GM18502 (cell line): ENCODE measurements around the gene SDR39U1.
"Not testable (repeated sequence)": the region's sequence is repeated elsewhere in the genome, so short reads cannot be mapped to it uniquely, and the experiment has no call there.

Experiments used
- ATAC-seq: cut with Tn5 transposase; IDR thresholded peaks from one replicate; pipeline ENCODE4 v1.9.1; 2021; ENCODE audit warnings: mild to moderate bottlenecking; ENCODE audit not compliant: unreplicated experiment, poor library complexity

The SDR39U1 gene

DNA sequence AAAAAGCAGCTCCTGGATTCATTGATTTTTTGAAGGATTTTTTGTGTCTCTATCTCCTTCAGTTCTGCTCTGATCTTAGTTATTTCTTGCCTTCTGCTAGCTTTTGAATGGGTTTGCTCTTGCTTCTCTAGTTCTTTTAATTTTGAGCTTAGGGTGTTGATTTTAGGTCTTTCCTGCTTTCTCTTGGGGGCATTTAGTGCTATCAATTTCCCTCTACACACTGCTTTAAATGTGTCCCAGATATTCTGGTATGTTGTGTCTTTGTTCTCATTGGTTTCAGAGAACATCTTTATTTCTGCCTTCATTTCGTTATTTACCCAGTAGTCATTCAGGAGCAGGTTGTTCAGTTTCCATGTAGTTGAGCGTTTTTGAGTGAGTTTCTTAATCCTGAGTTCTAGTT lies 8.3 kb upstream of the SDR39U1 start:
- not testable (repeated sequence) for ATAC-seq

DNA sequence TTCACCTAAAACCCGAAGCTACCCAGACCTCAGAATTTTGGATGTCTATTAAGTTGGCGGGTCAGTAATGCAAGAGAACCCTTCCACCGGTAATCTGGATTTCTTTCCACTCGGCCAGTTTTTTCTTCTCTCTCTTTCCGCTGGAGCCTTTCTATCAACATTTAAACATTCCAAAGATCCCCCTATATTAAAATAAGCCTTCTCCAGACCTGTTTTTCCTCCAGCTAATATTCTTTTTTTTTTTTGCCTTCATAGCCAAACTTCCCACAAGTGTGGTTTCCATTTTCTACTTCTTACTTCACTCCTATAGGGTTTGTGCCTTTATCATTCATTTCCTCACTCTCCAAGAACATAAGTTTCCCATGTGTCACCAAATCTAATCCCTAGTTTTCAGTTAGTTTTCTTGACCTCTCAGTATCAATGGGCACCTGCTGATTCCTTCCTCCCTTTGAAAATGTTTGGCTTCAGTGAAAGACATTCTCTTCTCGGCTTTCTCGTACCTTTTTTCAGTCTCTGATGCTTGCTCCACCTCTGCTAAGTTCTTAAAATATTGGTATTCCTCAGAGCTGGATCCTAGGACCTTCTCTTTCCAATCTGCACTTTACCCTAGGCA lies 583 bp upstream of the SDR39U1 start:
- ATAC-seq = no peak

DNA sequence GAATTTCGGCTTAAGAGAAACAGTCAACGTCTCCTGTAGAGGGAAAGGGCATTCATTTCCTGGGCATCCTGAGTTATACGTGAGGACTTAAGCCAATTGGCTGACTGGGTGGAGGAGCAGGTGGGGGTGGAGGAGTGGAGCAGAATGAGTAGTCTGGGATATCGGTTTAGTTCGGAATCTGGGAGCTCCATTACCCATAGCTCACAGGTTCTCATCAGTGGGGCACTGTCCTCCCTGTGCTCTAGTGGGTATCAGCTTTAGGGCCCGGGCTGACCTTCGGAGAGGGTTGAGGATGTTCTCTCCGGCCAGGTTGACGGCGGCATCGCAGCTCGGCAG lies 704 bp downstream of the SDR39U1 start:
- ATAC-seq = no peak

DNA sequence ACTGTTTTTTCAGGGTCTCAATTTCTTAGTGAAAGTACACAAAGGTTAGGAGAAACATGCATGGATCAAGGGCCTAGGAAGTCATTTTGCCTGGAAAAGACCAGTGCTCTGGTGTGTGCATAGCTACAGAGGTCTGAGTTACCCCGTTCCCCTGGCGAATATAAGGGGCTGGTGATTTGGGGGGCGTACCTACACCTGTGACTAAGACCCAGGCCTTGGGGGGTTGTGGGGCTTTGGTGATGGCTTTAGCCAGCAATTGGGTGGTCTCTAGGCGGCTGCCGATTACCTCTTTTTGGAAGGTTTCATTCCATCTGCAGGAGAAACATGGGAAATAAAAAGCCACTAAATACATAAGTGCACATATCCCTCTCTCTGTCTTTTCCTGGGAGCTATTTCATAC lies 1.1 kb downstream of the SDR39U1 start:
- no peak for ATAC-seq

DNA sequence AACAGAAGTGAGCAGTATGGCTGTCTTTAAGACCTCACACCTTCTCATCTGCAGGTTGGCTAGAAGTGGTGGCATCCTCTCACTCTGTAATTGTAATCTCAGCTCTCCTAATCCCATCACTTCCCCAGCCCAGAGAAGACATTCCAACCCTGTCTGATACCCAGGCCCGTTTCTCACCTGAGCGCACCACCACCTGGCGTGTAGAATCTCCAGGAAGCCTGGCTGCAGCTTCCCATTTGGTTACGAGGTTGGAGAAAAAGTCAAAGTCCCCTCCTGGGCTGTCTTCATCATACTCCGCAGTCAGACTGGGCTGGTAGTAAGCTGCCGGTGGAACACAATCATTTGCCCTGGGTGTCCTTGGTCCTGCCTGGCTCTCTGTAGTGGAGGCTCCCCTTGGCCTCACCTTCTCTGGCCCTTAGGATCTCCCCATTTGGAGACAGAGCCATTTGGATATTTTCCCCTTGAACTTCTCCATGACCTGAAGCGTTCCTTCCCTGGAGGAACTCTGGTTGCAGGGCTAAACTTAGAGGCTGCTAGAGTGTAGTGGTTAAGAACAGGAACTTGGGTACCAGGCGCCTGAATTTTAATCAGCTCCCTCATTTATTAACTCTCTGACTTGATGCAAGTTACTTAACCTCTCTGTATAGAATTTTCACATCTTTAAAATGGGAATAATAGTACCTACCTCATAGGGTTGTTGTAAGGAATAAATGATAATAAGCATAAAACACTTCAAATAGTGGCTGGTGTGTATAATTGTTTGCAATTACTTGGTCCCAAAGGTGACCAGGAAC lies 1.8 kb downstream of the SDR39U1 start:
- ATAC-seq = no peak

DNA sequence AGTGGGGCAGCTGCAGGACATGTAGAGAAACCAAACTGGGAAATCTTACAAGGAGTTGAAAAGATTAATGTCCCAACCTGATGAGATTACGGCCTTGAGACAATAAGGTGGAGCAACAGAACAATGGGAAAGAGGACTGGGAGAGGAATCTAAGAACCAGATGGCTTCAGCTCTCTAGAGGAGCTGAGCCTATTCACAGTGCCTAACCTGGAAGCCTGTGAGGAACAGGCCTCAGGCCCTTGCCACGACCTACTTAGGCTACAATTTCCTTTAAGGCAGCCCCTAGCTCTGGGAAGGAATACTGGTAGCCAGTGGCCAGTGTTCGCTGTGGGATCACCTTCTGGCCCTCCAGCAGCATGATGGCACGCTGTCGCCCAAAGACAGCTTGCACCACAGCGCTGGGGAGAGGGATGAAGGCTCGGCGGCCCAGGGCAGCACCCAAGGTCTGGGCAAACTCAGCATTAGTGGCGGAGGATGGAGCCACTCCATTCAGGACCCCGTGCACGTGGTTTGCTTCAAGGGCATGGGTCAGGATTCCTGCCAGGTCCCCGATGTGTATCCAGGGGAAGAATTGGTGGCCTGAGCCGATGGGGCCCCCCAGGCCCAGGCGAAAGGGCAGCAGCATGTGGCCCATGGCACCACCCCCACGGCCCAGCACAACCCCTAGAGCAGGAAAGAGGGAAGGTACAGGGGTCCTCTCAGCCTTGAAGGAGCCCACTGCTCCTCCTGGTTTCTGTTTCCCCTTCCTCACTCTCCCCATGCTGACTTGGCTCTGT lies 2.6 kb downstream of the SDR39U1 start:
- ATAC-seq = no peak

DNA sequence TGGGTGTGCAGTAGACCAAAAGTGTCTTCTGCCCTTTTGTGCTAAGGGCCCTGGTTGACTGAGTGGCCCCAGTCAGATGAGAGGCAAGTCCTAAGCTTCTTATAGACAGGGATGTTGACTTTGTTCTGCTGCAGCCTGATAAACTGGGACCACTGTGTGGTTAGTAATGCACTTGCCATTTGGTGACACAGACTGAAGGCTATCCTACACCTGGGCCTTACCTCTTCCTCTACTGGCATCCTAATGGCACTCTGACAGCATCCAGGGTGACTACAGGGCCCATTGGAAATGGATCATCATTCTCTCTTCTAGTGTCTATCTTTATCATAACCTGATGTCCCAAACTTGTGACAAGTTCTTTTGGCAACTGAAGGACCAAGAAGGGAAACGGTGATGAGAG lies 3.3 kb downstream of the SDR39U1 start:
- no peak for ATAC-seq

DNA sequence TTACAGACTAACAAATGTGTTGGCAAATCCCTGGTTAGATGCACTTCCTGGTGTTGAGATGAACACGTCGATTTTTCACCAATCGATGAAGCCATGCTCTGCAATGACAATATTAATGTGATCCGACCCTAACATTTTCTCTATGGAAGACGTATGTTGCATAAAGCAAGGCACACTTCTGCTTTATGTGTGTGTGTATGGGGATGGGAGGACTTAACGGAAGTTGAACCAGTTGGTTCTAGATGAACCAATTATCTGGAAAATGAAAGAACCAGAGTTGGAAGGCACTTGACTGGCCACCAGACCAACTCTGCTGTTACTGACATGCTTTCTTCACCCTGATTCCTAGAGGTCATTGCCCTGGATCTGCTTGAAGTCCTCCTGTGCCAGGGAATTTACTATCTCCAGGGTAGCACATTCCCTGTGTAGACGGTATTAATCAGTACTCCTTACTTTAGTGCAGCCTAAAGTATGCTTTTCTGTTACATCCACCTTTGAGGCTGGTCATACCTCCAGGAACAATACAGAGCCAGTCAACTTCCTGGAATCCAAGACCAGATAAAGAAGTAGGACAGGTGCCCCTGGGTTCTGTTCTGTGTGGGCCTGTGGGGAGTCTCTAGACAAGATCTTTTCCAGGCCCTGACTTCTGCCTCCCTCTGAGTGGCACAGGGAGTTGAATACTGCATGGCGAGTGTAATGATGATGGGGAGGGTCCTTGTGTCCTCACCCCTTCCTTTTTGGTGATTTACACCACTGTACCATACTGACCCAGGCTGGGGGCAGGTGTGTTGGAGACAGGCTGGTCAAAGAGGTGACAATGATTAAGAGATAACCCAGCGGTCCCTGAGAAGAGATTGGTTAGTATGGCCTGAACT lies 4.1 kb downstream of the SDR39U1 start:
- ATAC-seq = no peak

DNA sequence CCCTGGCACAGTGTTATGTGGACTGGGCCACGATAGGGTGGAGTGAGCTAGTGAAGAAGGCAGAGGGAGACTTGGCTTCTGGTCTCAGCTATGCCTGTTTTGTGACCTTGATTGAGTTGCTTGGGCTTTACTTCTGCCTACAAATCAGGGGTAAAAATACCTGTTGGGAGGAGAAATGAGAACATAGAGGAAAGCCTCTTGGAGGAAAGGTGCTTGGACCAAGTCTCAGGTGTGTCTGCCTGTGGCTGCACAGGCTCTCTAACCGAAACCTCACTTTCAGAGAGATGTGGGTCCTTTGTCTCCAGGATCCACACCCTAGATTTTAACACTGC lies 4.9 kb downstream of the SDR39U1 start:
- ATAC-seq = no peak

DNA sequence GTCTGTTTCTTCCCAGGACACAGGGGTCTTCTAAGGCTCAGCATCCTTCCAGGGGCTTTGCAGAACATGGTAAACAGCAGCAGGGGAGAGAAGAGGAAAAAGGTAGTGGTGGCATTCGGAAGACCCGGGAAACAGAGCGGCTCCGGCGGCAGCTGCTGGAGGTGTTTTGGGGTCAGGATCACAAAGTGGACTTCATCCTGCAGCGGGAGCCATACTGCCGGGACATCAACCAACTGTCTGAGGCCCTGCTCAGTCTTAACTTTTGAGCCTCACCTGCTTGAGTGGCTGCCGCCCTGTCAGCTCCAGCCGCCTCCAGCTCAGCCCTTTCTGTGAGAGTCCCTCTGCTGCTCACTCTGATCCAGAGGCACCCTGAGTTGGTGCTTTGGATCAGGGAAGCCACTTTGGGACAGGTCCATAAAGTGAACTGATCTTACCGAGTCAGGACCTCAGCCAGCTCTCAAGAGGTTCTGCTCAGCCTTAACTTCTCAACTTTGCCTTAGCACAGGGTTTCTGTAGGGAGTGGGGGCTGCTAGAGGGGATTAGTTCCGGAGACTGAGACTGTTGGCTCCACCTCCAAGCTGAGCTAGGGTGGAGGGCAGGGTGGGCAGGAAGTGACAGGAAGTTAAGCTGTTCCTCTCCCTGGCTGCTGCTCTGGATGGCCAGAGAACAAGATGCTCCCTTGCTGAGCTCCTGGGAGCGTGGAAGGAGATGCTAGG lies 5.4 kb downstream of the SDR39U1 start:
- no peak for ATAC-seq

DNA sequence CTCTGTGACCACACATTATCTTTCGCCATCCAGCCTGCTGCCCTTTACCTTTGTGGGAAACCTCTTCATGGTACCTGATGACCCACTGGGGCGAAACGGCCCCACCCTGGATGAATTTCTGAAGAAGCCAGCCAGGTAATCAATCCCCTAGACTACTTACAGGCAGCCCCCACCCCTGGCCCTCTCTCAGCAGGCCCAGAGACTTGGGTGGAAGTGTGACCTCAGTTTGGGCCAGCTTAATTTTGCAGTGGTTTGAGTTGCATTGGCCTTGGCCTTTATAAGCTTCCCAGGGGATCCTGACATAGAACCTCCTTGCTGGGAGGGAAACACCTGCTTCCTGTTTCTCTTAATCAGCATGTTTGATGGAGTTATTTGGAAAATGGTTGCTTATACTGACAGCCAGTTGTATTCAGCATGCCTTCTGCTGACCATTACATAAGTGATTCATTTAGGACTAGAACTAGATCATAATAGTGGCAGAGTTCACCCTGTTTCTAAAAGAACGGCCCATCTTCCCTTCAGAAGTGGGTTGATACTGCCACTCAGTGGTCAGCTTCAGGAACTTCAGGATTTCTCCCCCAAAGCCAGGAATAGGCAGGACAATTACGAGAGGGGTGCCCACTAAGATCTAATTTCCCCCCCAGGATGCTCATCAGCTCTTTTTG lies 6.1 kb downstream of the SDR39U1 start:
- peak; percentile 46 for ATAC-seq

DNA sequence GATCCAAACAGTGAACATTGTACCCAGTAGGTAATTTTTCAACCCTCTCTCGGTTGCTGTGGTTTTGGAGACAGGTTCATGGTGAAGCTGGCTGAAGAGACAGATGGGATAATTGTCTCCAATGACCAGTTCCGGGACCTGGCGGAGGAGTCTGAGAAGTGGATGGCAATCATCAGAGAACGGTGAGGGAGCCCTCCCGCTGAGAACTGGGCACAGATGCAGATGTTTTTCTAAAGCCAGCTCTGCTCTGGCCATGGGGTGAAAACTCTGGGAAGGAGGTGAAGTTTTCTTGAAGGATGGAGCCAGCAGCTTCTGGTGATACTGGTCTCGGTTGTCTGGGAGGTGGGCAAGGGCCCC lies 6.6 kb downstream of the SDR39U1 start:
- ATAC-seq = no peak

DNA sequence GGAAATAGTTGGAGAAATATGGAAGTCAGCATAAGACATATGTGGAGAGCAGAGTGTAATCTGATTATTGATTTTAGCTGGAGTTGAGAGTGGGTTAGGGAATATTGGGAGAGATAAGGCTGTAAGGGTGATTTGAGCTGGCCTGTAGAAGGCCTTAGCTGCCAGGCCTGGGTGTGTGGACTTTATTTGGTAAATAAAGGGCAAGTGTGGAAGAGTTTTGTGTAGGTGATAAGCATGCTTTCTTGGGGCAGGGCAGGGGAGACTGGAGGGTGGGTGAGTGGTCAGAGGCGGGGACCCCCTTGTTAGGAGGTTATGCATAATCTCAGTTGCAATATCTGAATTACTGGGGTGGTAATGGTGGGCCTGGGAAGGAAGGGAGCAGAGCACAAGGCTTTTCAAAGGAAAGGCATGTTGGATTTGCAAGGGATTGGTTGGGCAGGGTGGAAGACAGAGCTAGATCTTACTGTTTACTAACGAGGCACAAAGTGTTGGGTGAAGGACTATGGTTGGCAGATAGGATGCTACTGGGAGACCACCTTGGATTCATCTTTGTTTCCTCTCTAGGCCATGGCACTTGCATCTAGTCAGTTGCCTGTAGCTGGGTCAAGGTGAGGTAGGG lies 7.3 kb downstream of the SDR39U1 start:
- no peak for ATAC-seq

DNA sequence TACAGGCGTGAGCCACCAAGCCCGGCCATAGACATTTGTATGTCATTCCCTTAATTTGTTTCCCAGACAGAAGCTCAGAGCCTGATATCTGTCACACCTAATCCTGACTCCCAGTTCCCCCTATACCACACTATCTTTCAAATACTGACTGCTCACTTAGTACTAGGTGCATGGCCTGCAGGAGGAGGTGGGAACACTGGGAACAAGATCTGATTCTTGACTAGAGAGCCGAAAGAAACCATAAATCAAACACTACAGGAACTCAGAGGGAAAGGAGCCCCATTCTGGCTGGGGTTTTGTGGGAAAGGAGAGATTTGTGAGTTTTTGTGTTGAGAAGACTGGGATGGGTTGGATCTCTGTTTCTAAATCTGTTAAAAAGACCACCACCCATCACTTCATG lies 7.9 kb downstream of the SDR39U1 start:
- no peak for ATAC-seq

DNA sequence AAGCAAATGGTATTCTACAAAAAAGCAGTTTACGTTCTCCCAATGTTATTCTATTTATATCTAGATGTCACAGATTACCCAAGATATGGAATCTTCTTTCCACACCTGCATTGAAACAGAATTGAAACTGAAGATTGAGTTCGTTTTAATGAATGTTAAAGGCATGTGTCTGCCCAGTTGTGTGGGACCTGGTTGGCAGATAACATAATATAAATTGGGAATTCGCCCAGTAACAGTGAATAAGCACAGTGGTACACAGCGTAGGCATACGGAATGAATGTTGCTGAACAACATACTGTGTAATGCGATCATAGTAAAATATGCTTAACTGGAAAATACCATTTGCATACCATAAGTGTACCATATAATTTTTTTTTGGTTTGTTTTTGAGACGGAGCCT lies 8.5 kb downstream of the SDR39U1 start:
- no peak for ATAC-seq

DNA sequence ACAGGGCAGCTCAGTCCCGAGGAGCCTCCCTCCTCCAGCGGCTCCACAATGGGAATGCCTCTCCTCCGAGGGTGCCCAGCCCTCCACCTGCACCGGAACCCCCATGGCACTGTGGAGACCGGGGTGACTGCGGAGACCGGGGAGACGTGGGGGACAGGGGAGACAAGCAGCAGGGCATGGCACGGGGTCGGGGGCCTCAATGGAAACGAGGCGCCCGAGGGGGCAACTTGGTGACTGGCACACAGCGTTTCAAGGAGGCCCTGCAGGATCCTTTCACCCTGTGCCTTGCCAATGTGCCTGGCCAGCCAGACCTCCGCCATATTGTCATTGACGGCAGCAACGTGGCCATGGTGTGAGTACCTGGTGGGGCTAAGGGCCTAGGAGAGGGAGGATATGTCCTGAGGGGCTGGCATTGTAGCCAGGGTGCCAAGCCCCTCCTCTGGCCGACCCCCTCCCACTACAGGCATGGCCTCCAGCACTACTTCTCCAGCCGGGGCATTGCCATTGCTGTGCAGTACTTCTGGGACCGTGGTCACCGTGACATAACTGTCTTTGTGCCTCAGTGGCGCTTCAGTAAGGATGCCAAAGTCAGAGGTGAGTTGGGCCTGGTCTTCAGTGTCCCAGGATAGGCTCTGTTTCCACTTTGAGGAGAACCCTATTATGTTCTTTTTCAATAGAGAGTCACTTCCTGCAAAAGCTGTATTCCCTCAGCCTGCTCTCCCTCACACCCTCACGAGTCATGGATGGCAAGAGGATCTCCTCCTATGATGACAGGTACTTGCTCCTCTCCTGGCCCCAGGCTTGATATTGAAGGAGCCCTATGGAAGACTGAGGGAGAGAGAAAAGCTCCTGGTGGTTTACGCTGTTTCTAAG lies 10.1 kb downstream of the SDR39U1 start:
- ATAC-seq = no peak

DNA sequence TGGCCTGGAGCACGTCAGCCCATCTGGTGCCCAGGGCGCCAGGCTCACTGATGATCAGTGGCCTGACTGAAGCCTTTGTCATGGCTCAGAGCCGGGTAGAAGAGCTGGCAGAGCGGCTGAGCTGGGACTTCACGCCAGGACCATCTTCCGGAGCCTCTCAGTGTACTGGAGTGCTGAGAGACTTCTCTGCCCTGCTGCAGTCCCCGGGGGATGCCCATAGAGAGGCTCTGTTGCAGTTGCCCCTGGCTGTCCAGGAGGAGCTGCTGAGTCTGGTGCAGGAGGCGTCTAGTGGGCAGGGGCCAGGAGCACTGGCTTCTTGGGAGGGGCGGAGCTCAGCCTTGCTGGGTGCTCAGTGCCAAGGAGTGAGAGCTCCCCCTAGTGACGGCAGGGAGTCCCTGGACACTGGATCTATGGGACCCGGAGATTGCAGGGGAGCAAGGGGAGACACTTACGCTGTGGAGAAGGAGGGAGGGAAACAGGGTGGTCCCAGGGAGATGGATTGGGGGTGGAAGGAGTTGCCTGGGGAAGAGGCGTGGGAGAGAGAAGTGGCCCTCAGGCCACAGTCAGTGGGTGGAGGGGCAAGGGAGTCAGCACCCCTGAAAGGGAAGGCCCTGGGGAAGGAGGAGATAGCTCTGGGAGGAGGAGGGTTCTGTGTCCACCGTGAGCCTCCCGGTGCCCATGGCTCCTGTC lies 10.9 kb downstream of the SDR39U1 start:
- ATAC-seq = peak; percentile 65
